HL-60 (cell line): Measurements from ENCODE around the gene VSX1.

Experiments
- DNase-seq, 2 experiments: peaks; one replicate each; pipeline ENCODE4 v3.0.0-alpha.2; 2010 to 2020; ENCODE audit warnings: low read depth in 1 of 2, low spot score in 1 of 2
- H3K27ac ChIP-seq: fragments of 250-450 bp; sonication (Bioruptor Pico); replicated peaks from 2 replicates; pipeline ENCODE4 v1.5.1; 2020; ENCODE audit warnings: mild to moderate bottlenecking, moderate library complexity
- H3K27me3 ChIP-seq: fragments of 250-450 bp; sonication (Bioruptor Pico); 2 replicates; pipeline ENCODE4 v1.5.1; 2021; ENCODE audit warnings: mild to moderate bottlenecking, moderate library complexity; ENCODE audit not compliant: insufficient read depth, poor library complexity, severe bottlenecking
- H3K4me3 ChIP-seq: replicated peaks from 2 replicates; pipeline ENCODE4 v1.5.1; 2011; ENCODE audit warnings: mild to moderate bottlenecking, control low read depth, low read length; ENCODE audit not compliant: insufficient read depth
- GABPA ChIP-seq: IDR thresholded peaks from 2 replicates; pipeline ENCODE4 v1.6.1; 2012; ENCODE audit warnings: low read depth
- POLR2AphosphoS5 ChIP-seq: IDR thresholded peaks from 2 replicates; pipeline ENCODE4 v1.6.1; 2012; ENCODE audit warnings: low read depth
- SPI1 ChIP-seq: IDR thresholded peaks from 2 replicates; pipeline ENCODE4 v1.6.1; 2012; ENCODE audit warnings: low read depth, mild to moderate bottlenecking, borderline replicate concordance
- TF ChIP-seq, protein P1 (sequence below): IDR thresholded peaks from one replicate; pipeline ENCODE4 v1.5.1; 2011; ENCODE audit warnings: low read length, control low read depth, inconsistent platforms; ENCODE audit not compliant: insufficient read depth
- TF ChIP-seq, protein P2 (sequence below): IDR thresholded peaks from 2 replicates; pipeline ENCODE4 v1.6.1; 2012; ENCODE audit warnings: low read depth; ENCODE audit not compliant: insufficient replicate concordance

VSX1 gene

DNA sequence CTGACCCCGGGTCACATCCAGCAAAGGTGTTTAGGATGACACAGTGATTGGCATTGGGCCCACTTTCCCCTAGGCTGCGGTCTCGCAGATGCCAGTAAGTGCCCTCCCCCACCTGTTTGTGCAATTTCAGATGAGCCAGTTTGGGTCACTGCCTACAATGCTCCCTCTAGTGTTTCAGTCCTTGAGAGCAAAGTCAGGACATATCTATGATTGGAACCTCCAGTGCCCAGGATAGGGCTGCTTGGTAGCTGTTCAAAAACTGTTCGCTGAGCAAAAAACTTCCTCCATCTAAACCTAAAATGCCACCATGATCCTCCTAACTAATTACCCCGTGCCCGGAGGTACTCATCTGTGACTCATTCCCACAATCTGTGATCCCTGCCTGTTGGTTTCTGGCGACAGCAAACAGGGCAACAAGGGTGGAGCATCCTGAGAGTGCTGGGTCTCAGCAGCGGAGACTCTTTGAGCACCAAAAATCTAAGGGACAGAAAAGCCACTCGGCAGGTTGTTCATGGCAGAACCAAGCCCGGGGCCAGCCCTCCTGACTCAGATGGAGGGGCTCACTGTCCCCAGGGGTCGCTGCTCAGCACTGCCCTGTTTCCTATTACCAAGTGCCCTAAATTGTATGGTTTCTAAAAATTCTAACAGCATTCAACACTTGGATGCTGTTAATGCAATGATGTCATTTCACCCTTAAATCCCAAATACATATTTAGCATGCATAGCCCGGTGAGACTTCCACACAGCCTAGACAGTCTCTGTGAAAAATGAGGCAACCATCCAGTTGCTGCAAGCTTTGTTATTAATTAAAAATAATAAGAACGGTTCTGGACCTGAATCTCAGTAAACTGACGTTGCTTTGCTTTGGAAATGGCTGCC lies 5.0 kb downstream of the VSX1 start:
- DNase-seq: peak in 1 of 2 experiments; percentile 70
- TF ChIP-seq, protein P1, sequence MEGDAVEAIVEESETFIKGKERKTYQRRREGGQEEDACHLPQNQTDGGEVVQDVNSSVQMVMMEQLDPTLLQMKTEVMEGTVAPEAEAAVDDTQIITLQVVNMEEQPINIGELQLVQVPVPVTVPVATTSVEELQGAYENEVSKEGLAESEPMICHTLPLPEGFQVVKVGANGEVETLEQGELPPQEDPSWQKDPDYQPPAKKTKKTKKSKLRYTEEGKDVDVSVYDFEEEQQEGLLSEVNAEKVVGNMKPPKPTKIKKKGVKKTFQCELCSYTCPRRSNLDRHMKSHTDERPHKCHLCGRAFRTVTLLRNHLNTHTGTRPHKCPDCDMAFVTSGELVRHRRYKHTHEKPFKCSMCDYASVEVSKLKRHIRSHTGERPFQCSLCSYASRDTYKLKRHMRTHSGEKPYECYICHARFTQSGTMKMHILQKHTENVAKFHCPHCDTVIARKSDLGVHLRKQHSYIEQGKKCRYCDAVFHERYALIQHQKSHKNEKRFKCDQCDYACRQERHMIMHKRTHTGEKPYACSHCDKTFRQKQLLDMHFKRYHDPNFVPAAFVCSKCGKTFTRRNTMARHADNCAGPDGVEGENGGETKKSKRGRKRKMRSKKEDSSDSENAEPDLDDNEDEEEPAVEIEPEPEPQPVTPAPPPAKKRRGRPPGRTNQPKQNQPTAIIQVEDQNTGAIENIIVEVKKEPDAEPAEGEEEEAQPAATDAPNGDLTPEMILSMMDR: no peak
- peak; percentile 67 for TF ChIP-seq POLR2AphosphoS5
- H3K27ac ChIP-seq: no peak overlapping the region
- peak overlapping the region; percentile 36 for H3K4me3 ChIP-seq
- H3K27me3 ChIP-seq: peaks cover 22% of the 10 kb centered on the region

DNA sequence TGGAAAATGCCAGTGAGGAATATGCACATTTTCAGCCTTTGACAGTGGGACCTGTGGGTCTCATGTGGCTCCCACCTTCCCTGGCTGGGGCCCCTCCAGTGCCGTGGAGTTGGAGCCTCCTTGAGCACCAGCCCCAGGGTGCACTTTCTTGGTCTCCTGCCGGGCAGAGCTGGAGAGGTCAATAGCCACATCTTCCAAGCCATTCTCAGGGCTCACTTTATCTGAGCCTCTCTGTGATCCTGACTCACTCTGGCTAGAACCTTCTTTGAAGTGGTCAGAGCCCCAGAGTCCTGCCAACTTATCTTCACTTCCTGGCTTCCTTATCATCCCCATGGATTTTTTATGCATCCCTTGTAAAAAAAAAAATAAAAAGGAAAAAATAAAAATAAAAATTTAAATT lies 5.7 kb downstream of the VSX1 start:
- TF ChIP-seq, protein P1: no peak
- TF ChIP-seq GABPA (no peak), SPI1 (no peak), POLR2AphosphoS5 (no peak)
- TF ChIP-seq, protein P2, sequence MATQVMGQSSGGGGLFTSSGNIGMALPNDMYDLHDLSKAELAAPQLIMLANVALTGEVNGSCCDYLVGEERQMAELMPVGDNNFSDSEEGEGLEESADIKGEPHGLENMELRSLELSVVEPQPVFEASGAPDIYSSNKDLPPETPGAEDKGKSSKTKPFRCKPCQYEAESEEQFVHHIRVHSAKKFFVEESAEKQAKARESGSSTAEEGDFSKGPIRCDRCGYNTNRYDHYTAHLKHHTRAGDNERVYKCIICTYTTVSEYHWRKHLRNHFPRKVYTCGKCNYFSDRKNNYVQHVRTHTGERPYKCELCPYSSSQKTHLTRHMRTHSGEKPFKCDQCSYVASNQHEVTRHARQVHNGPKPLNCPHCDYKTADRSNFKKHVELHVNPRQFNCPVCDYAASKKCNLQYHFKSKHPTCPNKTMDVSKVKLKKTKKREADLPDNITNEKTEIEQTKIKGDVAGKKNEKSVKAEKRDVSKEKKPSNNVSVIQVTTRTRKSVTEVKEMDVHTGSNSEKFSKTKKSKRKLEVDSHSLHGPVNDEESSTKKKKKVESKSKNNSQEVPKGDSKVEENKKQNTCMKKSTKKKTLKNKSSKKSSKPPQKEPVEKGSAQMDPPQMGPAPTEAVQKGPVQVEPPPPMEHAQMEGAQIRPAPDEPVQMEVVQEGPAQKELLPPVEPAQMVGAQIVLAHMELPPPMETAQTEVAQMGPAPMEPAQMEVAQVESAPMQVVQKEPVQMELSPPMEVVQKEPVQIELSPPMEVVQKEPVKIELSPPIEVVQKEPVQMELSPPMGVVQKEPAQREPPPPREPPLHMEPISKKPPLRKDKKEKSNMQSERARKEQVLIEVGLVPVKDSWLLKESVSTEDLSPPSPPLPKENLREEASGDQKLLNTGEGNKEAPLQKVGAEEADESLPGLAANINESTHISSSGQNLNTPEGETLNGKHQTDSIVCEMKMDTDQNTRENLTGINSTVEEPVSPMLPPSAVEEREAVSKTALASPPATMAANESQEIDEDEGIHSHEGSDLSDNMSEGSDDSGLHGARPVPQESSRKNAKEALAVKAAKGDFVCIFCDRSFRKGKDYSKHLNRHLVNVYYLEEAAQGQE: no peak
- H3K27me3 ChIP-seq: peaks cover 21% of the 10 kb centered on the region
- H3K27ac ChIP-seq: no peak overlapping the region
- no peak overlapping the region for H3K4me3 ChIP-seq
- no peak for DNase-seq

DNA sequence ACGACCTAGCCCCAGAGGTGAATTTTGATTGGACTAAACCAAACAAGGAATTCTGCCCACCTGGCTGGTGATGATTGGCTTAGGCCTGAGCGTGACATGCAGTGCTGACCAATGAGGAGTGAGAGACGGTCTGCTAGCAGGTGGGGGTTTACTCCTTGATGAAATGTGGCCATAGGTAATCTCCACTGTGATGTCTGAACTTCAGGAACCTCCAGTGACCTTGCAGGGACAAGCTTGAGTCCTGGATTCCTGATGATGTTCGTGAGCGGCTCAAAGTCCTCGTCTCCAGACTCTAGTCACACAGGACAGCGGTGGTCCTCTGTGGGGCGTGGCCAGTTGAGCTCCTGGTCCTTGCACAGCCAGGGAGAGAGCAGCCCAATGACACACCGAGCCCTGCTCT lies 8.4 kb downstream of the VSX1 start:
- Histone ChIP-seq H3K27ac (no peak overlapping the region), H3K4me3 (no peak overlapping the region), H3K27me3 (peaks cover 15% of the 10 kb centered on the region)
- DNase-seq: no peak
- TF ChIP-seq, protein P2: no peak
- TF ChIP-seq, protein P1: no peak
- TF ChIP-seq POLR2AphosphoS5 (no peak), SPI1 (no peak), GABPA (no peak)
